OCI-LY1 (cell line): ENCODE data around the gene FN1.

Source experiments
- H2AFZ ChIP-seq: fragments of 200-600 bp; sonication (generic), shearing (Covaris generic); 2 replicates; pipeline ENCODE4 v1.6.0; 2014; ENCODE audit warnings: antibody characterized with exemption, mild to moderate bottlenecking, low read length
- H3F3A ChIP-seq: fragments of 200-600 bp; sonication (generic), shearing (Covaris generic); 2 replicates; pipeline ENCODE4 v1.6.0; 2014; ENCODE audit warnings: mild to moderate bottlenecking, antibody characterized with exemption, low read length, moderate library complexity; ENCODE audit not compliant: insufficient read depth
- H3K27ac ChIP-seq: fragments of 200-600 bp; sonication (generic); 2 replicates; pipeline ENCODE4 v1.5.1; 2014; ENCODE audit warnings: low read length, mixed run types, mild to moderate bottlenecking, low read depth; ENCODE audit not compliant: poor library complexity, severe bottlenecking
- H3K27me3 ChIP-seq: fragments of 200-600 bp; sonication (generic); 2 replicates; pipeline ENCODE4 v1.6.0; 2014; ENCODE audit warnings: antibody characterized with exemption, mild to moderate bottlenecking, low read length, moderate library complexity; ENCODE audit not compliant: insufficient read depth
- H3K36me3 ChIP-seq: fragments of 200-600 bp; sonication (generic); 2 replicates; pipeline ENCODE4 v1.6.1; 2014; ENCODE audit warnings: mild to moderate bottlenecking, antibody characterized with exemption, low read length, moderate library complexity, mixed read lengths; ENCODE audit not compliant: insufficient read depth
- H3K4me1 ChIP-seq: fragments of 200-600 bp; sonication (generic); 2 replicates; pipeline ENCODE4 v1.5.1; 2014; ENCODE audit warnings: mild to moderate bottlenecking, low read length, moderate library complexity; ENCODE audit not compliant: insufficient read depth, severe bottlenecking
- H3K4me2 ChIP-seq: fragments of 200-600 bp; sonication (generic), shearing (Covaris generic); 2 replicates; pipeline ENCODE4 v1.6.1; 2014; ENCODE audit warnings: low read length
- H3K4me3 ChIP-seq: fragments of 200-600 bp; sonication (generic); 2 replicates; pipeline ENCODE4 v1.5.1; 2014; ENCODE audit warnings: low read length, low read depth, mild to moderate bottlenecking, mixed read lengths; ENCODE audit not compliant: poor library complexity, severe bottlenecking
- H3K79me2 ChIP-seq: fragments of 200-600 bp; shearing (Covaris generic); 2 replicates; pipeline ENCODE4 v1.6.1; 2016; ENCODE audit warnings: mixed run types, low read length, mixed read lengths; ENCODE audit not compliant: insufficient read depth
- H3K9ac ChIP-seq: fragments of 200-600 bp; sonication (generic), shearing (Covaris generic); 2 replicates; pipeline ENCODE4 v1.6.1; 2014; ENCODE audit warnings: mild to moderate bottlenecking, low read length, mixed read lengths
- H3K9me2 ChIP-seq: fragments of 200-600 bp; sonication (generic), shearing (Covaris generic); 2 replicates; pipeline ENCODE4 v1.6.1; 2014; ENCODE audit warnings: low read depth, mild to moderate bottlenecking, low read length, mixed read lengths
- H3K9me3 ChIP-seq: fragments of 200-600 bp; shearing (Covaris generic); 2 replicates; pipeline ENCODE4 v1.6.1; 2014; ENCODE audit warnings: low read length, mixed read lengths
- H4K20me1 ChIP-seq: fragments of 200-600 bp; sonication (generic), shearing (Covaris generic); 2 replicates; pipeline ENCODE4 v1.6.0; 2016; ENCODE audit warnings: mild to moderate bottlenecking, low read length; ENCODE audit not compliant: insufficient read depth
- EZH2 ChIP-seq: fragments of 200-600 bp; sonication (generic), shearing (Covaris generic); IDR thresholded peaks from 2 replicates; pipeline ENCODE4 v1.8.0; 2017; ENCODE audit warnings: borderline replicate concordance, mixed run types, mild to moderate bottlenecking, antibody characterized with exemption, low read length, moderate library complexity, mixed read lengths
- TF ChIP-seq, protein P1 (sequence below): fragments of 200-600 bp; sonication (generic), shearing (Covaris generic); IDR thresholded peaks from 2 replicates; pipeline ENCODE4 v1.5.1; 2017; ENCODE audit warnings: mild to moderate bottlenecking, antibody characterized with exemption, low read length, moderate library complexity, mixed read lengths

FN1 gene

DNA sequence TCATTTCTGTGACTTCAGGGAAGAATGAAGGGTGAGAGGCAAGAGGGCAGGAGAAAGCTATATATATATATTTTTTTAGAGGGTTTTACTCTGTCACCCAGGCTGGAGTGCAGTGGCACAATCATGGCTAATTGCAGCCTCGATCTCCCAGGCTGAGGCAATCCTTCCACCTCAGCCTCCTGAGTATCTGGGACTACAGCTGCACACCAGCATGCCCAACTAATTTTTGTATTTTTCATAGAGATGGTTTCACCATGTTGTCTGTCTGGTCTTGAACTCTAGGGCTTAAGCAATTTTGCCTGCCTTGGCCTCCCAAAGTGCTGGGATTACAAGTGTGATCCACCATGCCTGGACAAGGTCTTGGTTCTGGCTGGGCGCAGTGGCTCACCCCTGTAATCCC is 120.6 kb downstream of the FN1 start:
- H3K79me2 ChIP-seq = peaks cover 35% of the 10 kb centered on the region
- no peaks in the 10 kb centered on the region for H3K9me3 ChIP-seq
- no peak overlapping the region for H3K4me2 ChIP-seq
- no peak overlapping the region for H3K9ac ChIP-seq
- H4K20me1 ChIP-seq = no peaks in the 10 kb centered on the region
- H3K4me3 ChIP-seq = no peak overlapping the region
- H3K9me2 ChIP-seq = no peaks in the 10 kb centered on the region
- H3F3A ChIP-seq = no peaks in the 10 kb centered on the region
- H2AFZ ChIP-seq = no peak overlapping the region
- H3K36me3 ChIP-seq = peaks cover 74% of the 10 kb centered on the region
- H3K27ac ChIP-seq = no peak overlapping the region
- no peaks in the 10 kb centered on the region for H3K27me3 ChIP-seq
- peaks cover 28% of the 10 kb centered on the region for H3K4me1 ChIP-seq
- no peak for TF ChIP-seq EZH2
- TF ChIP-seq, protein P1, sequence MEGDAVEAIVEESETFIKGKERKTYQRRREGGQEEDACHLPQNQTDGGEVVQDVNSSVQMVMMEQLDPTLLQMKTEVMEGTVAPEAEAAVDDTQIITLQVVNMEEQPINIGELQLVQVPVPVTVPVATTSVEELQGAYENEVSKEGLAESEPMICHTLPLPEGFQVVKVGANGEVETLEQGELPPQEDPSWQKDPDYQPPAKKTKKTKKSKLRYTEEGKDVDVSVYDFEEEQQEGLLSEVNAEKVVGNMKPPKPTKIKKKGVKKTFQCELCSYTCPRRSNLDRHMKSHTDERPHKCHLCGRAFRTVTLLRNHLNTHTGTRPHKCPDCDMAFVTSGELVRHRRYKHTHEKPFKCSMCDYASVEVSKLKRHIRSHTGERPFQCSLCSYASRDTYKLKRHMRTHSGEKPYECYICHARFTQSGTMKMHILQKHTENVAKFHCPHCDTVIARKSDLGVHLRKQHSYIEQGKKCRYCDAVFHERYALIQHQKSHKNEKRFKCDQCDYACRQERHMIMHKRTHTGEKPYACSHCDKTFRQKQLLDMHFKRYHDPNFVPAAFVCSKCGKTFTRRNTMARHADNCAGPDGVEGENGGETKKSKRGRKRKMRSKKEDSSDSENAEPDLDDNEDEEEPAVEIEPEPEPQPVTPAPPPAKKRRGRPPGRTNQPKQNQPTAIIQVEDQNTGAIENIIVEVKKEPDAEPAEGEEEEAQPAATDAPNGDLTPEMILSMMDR = no peak

GRCh38 chr2:215314896-215315295 is 121.0 kb downstream of the FN1 start:
- Histone ChIP-seq H3K79me2 (peaks cover 31% of the 10 kb centered on the region), H3K27ac (no peak overlapping the region), H2AFZ (no peak overlapping the region), H3K27me3 (no peaks in the 10 kb centered on the region), H3K4me1 (peaks cover 28% of the 10 kb centered on the region), H3K4me3 (no peak overlapping the region), H3K9ac (no peak overlapping the region), H3F3A (no peaks in the 10 kb centered on the region), H4K20me1 (no peaks in the 10 kb centered on the region), H3K36me3 (peaks cover 70% of the 10 kb centered on the region), H3K9me3 (no peaks in the 10 kb centered on the region), H3K9me2 (no peaks in the 10 kb centered on the region), H3K4me2 (no peak overlapping the region; the same call in 1 of the 2 replicates)
- no peak for TF ChIP-seq EZH2
- TF ChIP-seq, protein P1 = no peak

- no peaks in the 10 kb centered on the region for H4K20me1 ChIP-seq
- H3F3A ChIP-seq = no peaks in the 10 kb centered on the region
- H3K4me1 ChIP-seq = peaks cover 28% of the 10 kb centered on the region
- TF ChIP-seq, protein P1 = no peak
- no peak overlapping the region for H2AFZ ChIP-seq
- H3K27me3 ChIP-seq = no peaks in the 10 kb centered on the region
- peak overlapping the region; percentile 61 for H3K4me2 ChIP-seq
- H3K9ac ChIP-seq = peak overlapping the region; percentile 85
- H3K79me2 ChIP-seq = peaks cover 22% of the 10 kb centered on the region
- no peaks in the 10 kb centered on the region for H3K9me3 ChIP-seq
- H3K4me3 ChIP-seq = peak overlapping the region; percentile 77
- no peak overlapping the region for H3K27ac ChIP-seq
- no peaks in the 10 kb centered on the region for H3K9me2 ChIP-seq
- H3K36me3 ChIP-seq = peaks cover 53% of the 10 kb centered on the region
Measured at GRCh38 chr2:215313255-215313613, 122.6 kb downstream of the FN1 start.
